ENCODE data around the gene XPC.
"Not testable (repeated sequence)": the region's sequence is repeated elsewhere in the genome, so short reads cannot be mapped to it uniquely, and the experiment has no call there.

The XPC gene

GRCh38 chr3:14117468-14118399 is 60.7 kb downstream of the XPC start:
- no peak for DNase-seq

DNA sequence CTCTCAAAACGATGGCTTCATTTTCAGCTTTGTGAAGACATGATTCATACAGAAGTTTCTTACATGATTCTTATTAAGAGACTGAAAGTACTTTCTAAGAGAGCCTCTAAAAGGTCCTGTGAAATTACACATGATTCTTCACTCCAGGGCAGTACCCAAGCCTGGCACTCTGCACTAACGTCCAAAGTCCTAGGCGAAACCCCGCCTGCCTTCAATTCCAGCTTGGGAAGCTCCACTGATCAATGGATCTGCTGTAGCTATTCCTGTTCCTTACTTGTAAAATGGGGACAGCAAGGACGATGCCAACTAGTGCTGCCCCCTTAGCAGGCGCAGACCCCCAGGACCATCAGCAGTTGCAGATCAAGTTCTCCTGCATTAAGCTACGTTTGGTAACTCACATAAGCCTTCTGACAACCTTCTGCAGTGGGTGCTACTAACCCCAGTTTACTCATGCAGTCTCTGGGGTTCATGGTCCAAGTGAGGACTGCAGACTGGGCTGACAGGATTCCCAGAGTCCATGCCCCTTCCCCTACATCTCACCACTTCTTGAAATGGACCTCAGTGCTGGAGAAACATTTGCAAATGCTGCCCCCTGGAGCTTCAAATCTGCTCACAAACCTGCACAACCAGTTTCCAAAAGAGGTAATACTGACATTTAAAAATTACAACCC is 64.3 kb downstream of the XPC start:
- peak; percentile 14 to 19 for DNase-seq

DNA sequence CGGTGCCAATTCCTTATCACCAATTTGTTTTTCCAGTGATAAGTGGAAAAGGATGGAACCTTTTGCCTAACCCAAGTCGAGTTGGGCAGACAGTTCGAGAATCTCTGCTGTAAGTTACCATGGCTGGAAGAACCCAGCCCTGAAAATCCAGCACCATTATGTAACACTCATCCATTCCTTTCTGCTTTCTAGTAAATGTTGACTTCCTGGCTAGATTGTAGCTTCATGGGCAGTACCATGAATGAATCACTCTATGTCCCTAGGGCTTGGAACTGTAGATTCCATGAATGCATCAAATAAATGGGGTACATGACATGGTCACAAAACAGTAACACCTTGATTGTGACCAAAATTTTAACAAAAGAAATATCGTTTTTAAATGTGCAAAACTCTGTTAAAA is 67.7 kb downstream of the XPC start:
- no peak for DNase-seq

- not testable (repeated sequence) for DNase-seq
These were observed 68.6 kb downstream of the XPC start for GRCh38 chr3:14109821-14110220.

DNA sequence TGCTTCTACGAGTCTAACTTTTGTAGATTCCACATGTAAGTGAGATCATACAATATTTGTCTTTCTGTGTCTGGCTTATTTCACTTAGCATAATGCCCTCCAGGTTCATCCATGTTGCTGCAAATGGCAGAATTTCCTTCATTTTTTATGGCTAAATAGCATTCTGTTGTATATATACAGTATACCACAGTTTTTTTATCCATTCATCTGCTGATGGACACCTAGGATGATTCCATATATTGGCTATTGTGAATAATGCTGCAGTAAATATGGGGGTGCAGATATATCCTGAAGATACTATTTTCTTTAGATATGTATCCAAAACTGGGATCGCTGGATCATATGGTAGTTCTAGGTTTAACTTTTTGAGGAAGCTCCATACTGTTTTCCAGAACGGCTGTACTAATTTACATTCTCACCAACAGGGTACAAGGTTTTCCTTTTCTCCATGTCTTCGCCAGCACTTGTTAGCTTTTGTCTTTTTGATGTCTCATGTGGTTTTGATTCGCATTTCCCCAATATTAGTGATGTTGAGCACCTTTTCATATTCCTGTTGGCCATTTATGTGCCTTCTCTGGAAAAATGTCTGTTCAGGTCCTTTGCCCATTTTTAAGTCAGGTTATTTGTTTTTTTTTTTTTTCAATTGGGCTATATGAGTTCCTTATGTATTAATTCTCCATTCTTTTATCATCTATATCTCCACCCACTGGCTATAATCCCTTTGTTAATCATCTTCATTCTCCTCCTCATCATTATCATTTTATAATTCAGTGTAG is 80.6 kb downstream of the XPC start:
- no peak for DNase-seq

DNA sequence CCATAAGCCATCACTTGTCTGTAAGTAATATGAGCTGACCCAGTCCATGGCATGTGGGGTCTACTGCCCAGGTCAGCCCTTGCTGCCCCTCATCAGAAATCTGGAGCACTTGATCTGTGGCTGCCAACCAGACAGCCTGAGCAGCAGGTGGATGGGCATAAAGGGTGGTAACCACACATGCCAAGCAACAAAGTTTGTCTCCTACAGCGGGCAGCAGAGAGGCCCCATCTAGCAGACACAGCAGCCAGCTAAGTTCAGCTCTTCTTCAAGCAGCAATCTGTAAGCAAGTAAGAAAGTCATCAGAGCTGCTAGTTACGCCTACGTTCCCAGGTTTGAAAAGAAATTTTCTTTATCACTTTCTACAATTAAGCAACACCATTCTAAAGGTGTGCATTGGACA is 81.7 kb downstream of the XPC start:
- DNase-seq: no peak

All from AML-193 (cell line).